Cardiac fibroblast (primary cell): ENCODE results near the gene ADGRL2.

Experiments used
- DNase-seq, 2 donors: peaks; one replicate each; pipeline versions ENCODE4 v3.0.0 to v3.0.0-alpha.2; 2010; ENCODE audit warnings: low read depth in 2 of 2
- H3K4me3 ChIP-seq, 2 donors: replicated peaks in 1 of 2; 1 replicate in 1 of 2; 2 replicates in 1 of 2; pipeline ENCODE4 v1.5.1; 2011; ENCODE audit warnings: low read depth in 2 of 2, low read length in 2 of 2, mild to moderate bottlenecking in 2 of 2, moderate library complexity in 1 of 2
- CTCF ChIP-seq: IDR thresholded peaks from one replicate; pipeline ENCODE4 v1.5.1; 2011; ENCODE audit warnings: low read depth, mild to moderate bottlenecking, low read length, inconsistent platforms

ADGRL2 gene

GRCh38 chr1:81841795-81842194 lies 41.1 kb downstream of the ADGRL2 start:
- no peak for DNase-seq
- no peak for TF ChIP-seq CTCF
- H3K4me3 ChIP-seq, result no peak overlapping the region

GRCh38 chr1:81844477-81844876 lies 43.7 kb downstream of the ADGRL2 start:
- no peak overlapping the region for H3K4me3 ChIP-seq
- no peak for DNase-seq
- TF ChIP-seq CTCF, result no peak

- no peak for TF ChIP-seq CTCF
- DNase-seq, result no peak
- H3K4me3 ChIP-seq, result no peak overlapping the region
These were observed 45.9 kb downstream of the ADGRL2 start for GRCh38 chr1:81846630-81847029.

GRCh38 chr1:81847063-81847462 lies 46.3 kb downstream of the ADGRL2 start:
- TF ChIP-seq CTCF, result no peak
- H3K4me3 ChIP-seq, result no peak overlapping the region
- DNase-seq, result no peak

- no peak for TF ChIP-seq CTCF
- no peak for DNase-seq
- H3K4me3 ChIP-seq, result no peak overlapping the region
These were observed 48.3 kb downstream of the ADGRL2 start for GRCh38 chr1:81848880-81849682.

GRCh38 chr1:81850031-81850430 lies 49.3 kb downstream of the ADGRL2 start:
- no peak overlapping the region for H3K4me3 ChIP-seq
- DNase-seq, result no peak
- no peak for TF ChIP-seq CTCF

GRCh38 chr1:81850495-81850894 lies 49.8 kb downstream of the ADGRL2 start:
- no peak for DNase-seq
- H3K4me3 ChIP-seq, result no peak overlapping the region
- no peak for TF ChIP-seq CTCF
